ENCODE data around the gene IQSEC2. TPM values are rescaled to one million over a fixed set of nuclear protein-coding genes. Genes with fewer than 3 reads are reported as not detected.

The IQSEC2 gene
- total RNA-seq, 4 donors from 2014 or later, result 16.3 to 24.2 (median 17.5) TPM

- WGBS, 2 donors, result 89 to 97% methylated on average over 4 of the region's 4 CpGs
- H3K4me3 ChIP-seq (ENCODE audit: low read depth, poor library complexity, severe bottlenecking), result no peak overlapping the region
- TF ChIP-seq CTCF (IDR thresholded peaks at IDR 0.05) (no peak), POLR2A (IDR thresholded peaks at IDR 0.05) (no peak)
- DNase-seq (ENCODE audit: low spot score in 2 of 2), result no peak
- intact Hi-C loops (cut with DNase I; ENCODE audit: low total_unique reads), result no loop called here
Measured at GRCh38 chrX:53308836-53309235, 27.5 kb upstream of the IQSEC2 start.

GRCh38 chrX:53305996-53306937, 24.9 kb upstream of the IQSEC2 start:
- WGBS, 2 donors, result 75 to 83% methylated on average over 4 to 9 of the region's 9 CpGs
- no peak overlapping the region for H3K4me3 ChIP-seq (ENCODE audit: low read depth, poor library complexity, severe bottlenecking)
- DNase-seq (ENCODE audit: low spot score in 2 of 2), result no peak
- intact Hi-C loops (cut with DNase I; ENCODE audit: low total_unique reads), result no loop called here
- no peak for TF ChIP-seq CTCF (IDR thresholded peaks at IDR 0.05)
- TF ChIP-seq POLR2A (IDR thresholded peaks at IDR 0.05), result no peak

- H3K4me3 ChIP-seq (ENCODE audit: low read depth, poor library complexity, severe bottlenecking), result no peak overlapping the region
- WGBS, 2 donors, result 92 to 94% methylated on average over 8 of the region's 8 CpGs
- no peak for TF ChIP-seq POLR2A (IDR thresholded peaks at IDR 0.05)
- no peak for TF ChIP-seq CTCF (IDR thresholded peaks at IDR 0.05)
- DNase-seq (ENCODE audit: low spot score in 2 of 2), result no peak
- intact Hi-C loops (cut with DNase I; ENCODE audit: low total_unique reads), result no loop called here
Measured at GRCh38 chrX:53305219-53305995, 24.0 kb upstream of the IQSEC2 start.

GRCh38 chrX:53303195-53303594, 21.8 kb upstream of the IQSEC2 start:
- H3K4me3 ChIP-seq (ENCODE audit: low read depth, poor library complexity, severe bottlenecking), result no peak overlapping the region
- WGBS, 2 donors, result 90 to 99% methylated on average over 5 of the region's 5 CpGs
- TF ChIP-seq POLR2A (IDR thresholded peaks at IDR 0.05) (no peak), CTCF (IDR thresholded peaks at IDR 0.05) (no peak)
- DNase-seq (ENCODE audit: low spot score in 2 of 2), result no peak
- intact Hi-C loops (cut with DNase I; ENCODE audit: low total_unique reads), result no loop called here

GRCh38 chrX:53300157-53300556, 18.8 kb upstream of the IQSEC2 start:
- TF ChIP-seq POLR2A (IDR thresholded peaks at IDR 0.05) (no peak), CTCF (IDR thresholded peaks at IDR 0.05) (no peak)

More at GRCh38 chrX:53300157-53300556, 18.8 kb upstream of the IQSEC2 start:
- H3K4me3 ChIP-seq (ENCODE audit: low read depth, poor library complexity, severe bottlenecking), result no peak overlapping the region
- WGBS, 2 donors, result 83 to 98% methylated on average over 3 of the region's 3 CpGs
- no peak for DNase-seq (ENCODE audit: low spot score in 2 of 2)
- intact Hi-C loops (cut with DNase I; ENCODE audit: low total_unique reads), result no loop called here
